HCT116 (cell line): Measurements from ENCODE around the gene RARS2. TPM values are rescaled to one million over a fixed set of nuclear protein-coding genes. Genes with fewer than 3 reads are reported as not detected.

ENCODE experiments used
- ATAC-seq: fragments of 200-7000 bp; cut with Tn5 transposase; 2 replicates; pipeline ENCODE4 v1.9.1; 2020; ENCODE audit warnings: mild to moderate bottlenecking, moderate library complexity
- BruUV-seq: library from RNA; stranded (reverse); fragments of 400-500 nt; replicated peaks from 2 replicates; lab custom pipeline; 2021; lab: Mats Ljungman, UMichigan
- CTCF ChIA-PET: fragments of 300-600 bp; sonication (Branson Sonifier 250); formaldehyde crosslinking; loops from one replicate; lab custom pipeline; 2021; ENCODE audit warnings: antibody characterized with exemption; lab: Charles Lee
- POLR2A ChIA-PET: fragments of 300-600, 350-600 bp; sonication (Branson Sonifier 250); formaldehyde crosslinking; loops from one replicate; lab custom pipeline; 2021; ENCODE audit warnings: antibody characterized with exemption; lab: Charles Lee
- RAD21 ChIA-PET, 2 experiments: fragments of 300-600 bp; sonication (Branson Sonifier 250); formaldehyde crosslinking; loops; one replicate each; lab custom pipeline; 2023; ENCODE audit warnings: low total read pairs in 2 of 2; ENCODE audit not compliant: uncharacterized antibody in 2 of 2, unreplicated experiment in 2 of 2, low non-redundant PET in 1 of 2; lab: Charles Lee
- DNase-seq: peaks from one replicate; pipeline ENCODE4 v3.0.0-alpha.2; 2010; ENCODE audit warnings: low read depth, low spot score
- H2AFZ ChIP-seq: fragments of 200-600 bp; shearing (Covaris generic), sonication (generic); 2 replicates; pipeline ENCODE4 v1.6.1; 2017; ENCODE audit warnings: low read depth, mixed run types, mixed read lengths, antibody characterized with exemption, low read length; ENCODE audit not compliant: poor library complexity, severe bottlenecking
- H3K27ac ChIP-seq: 2 replicates; pipeline ENCODE4 v1.5.1; 2012; ENCODE audit warnings: low read depth, low read length
- H3K27me3 ChIP-seq: fragments of 200-600 bp; sonication (generic); 2 replicates; pipeline ENCODE4 v1.6.1; 2016; ENCODE audit warnings: mixed run types, low read length, mixed read lengths; ENCODE audit not compliant: insufficient read depth
- H3K36me3 ChIP-seq, 2 experiments: fragments of 200-500 bp in 1 of 2; fragments of 200-600 bp in 1 of 2; sonication (Bioruptor generic) in 1 of 2; sonication (generic) in 1 of 2; 2 replicates each; pipeline versions ENCODE4 v1.5.1 to v1.6.1; 2014 to 2016; ENCODE audit warnings: low read length in 2 of 2, inconsistent platforms in 1 of 2, mixed read lengths in 1 of 2, mixed run types in 1 of 2; ENCODE audit not compliant: insufficient read depth in 2 of 2, control insufficient read depth in 1 of 2
- H3K4me1 ChIP-seq, 2 experiments: fragments of 200-600 bp in 1 of 2; sonication (generic) in 1 of 2; 2 replicates each; pipeline versions ENCODE4 v1.5.1 to v1.6.1; 2012 to 2017; ENCODE audit warnings: low read length in 2 of 2, inconsistent platforms in 1 of 2, mild to moderate bottlenecking in 1 of 2, mixed read lengths in 1 of 2, mixed run types in 1 of 2, moderate library complexity in 1 of 2; ENCODE audit not compliant: insufficient read depth in 2 of 2, control insufficient read depth in 1 of 2
- H3K4me2 ChIP-seq: fragments of 200-600 bp; sonication (generic); 2 replicates; pipeline ENCODE4 v1.6.1; 2017; ENCODE audit warnings: mixed run types, low read length, mixed read lengths
- H3K4me3 ChIP-seq, 2 experiments: fragments of 200-600 bp in 1 of 2; sonication (generic) in 1 of 2; replicated peaks in 1 of 2; 2 replicates each; pipeline ENCODE4 v1.5.1; 2011 to 2016; ENCODE audit warnings: low read length in 2 of 2, control low read depth in 1 of 2, low read depth in 1 of 2, mild to moderate bottlenecking in 1 of 2, mixed read lengths in 1 of 2, mixed run types in 1 of 2
- H3K79me2 ChIP-seq: fragments of 200-600 bp; sonication (generic); 2 replicates; pipeline ENCODE4 v1.6.1; 2017; ENCODE audit warnings: mild to moderate bottlenecking, mixed run types, low read length, moderate library complexity, mixed read lengths; ENCODE audit not compliant: insufficient read depth
- H3K9ac ChIP-seq: fragments of 200-600 bp; sonication (generic); 2 replicates; pipeline ENCODE4 v1.6.1; 2016; ENCODE audit warnings: low read length, mixed read lengths
- H3K9me2 ChIP-seq: fragments of 200-600 bp; sonication (generic), shearing (Covaris generic); 2 replicates; pipeline ENCODE4 v1.6.1; 2017; ENCODE audit warnings: mixed run types, mild to moderate bottlenecking, moderate library complexity; ENCODE audit not compliant: insufficient read depth
- H3K9me3 ChIP-seq, 2 experiments: fragments of 200-500 bp in 1 of 2; fragments of 200-600 bp in 1 of 2; sonication (Bioruptor generic) in 1 of 2; sonication (generic) in 1 of 2; 2 replicates each; pipeline ENCODE4 v1.6.1; 2014 to 2017; ENCODE audit warnings: low read length in 2 of 2, mixed read lengths in 2 of 2, inconsistent platforms in 1 of 2, low read depth in 1 of 2, mild to moderate bottlenecking in 1 of 2, mixed run types in 1 of 2, moderate library complexity in 1 of 2; ENCODE audit not compliant: control insufficient read depth in 1 of 2, insufficient read depth in 1 of 2
- H4K20me1 ChIP-seq: fragments of 200-600 bp; sonication (generic), shearing (Covaris generic); 2 replicates; pipeline ENCODE4 v1.6.1; 2017; ENCODE audit warnings: mixed run types, mild to moderate bottlenecking, moderate library complexity; ENCODE audit not compliant: insufficient read depth
- CBX3 ChIP-seq: IDR thresholded peaks from 2 replicates; pipeline ENCODE4 v1.6.1; 2012; ENCODE audit warnings: low read depth
- CEBPB ChIP-seq: IDR thresholded peaks from 2 replicates; pipeline ENCODE4 v1.6.1; 2012; ENCODE audit warnings: low read depth
- EGR1 ChIP-seq: IDR thresholded peaks from 2 replicates; pipeline ENCODE4 v1.6.1; 2012; ENCODE audit warnings: low read depth
- ELF1 ChIP-seq: IDR thresholded peaks from 2 replicates; pipeline ENCODE4 v1.6.1; 2012; ENCODE audit warnings: low read depth, borderline replicate concordance
- EZH2 ChIP-seq: fragments of 200-600 bp; sonication (generic); IDR thresholded peaks from 2 replicates; pipeline ENCODE4 v1.6.1; 2017; ENCODE audit warnings: antibody characterized with exemption, mixed run types
- FOSL1 ChIP-seq: IDR thresholded peaks from 2 replicates; pipeline ENCODE4 v1.6.1; 2012; ENCODE audit warnings: low read depth
- MAX ChIP-seq: IDR thresholded peaks from 2 replicates; pipeline ENCODE4 v1.6.1; 2012
- POLR2A ChIP-seq: IDR thresholded peaks from 2 replicates; pipeline ENCODE4 v1.7.0; 2011; ENCODE audit warnings: borderline replicate concordance; ENCODE audit not compliant: insufficient read depth, insufficient read length; ENCODE audit errors: extremely low read depth
- POLR2AphosphoS5 ChIP-seq: IDR thresholded peaks from 2 replicates; pipeline ENCODE4 v1.6.1; 2011; ENCODE audit warnings: mild to moderate bottlenecking, low read depth, low read length, moderate library complexity
- RAD21 ChIP-seq: IDR thresholded peaks from 2 replicates; pipeline ENCODE4 v1.6.1; 2012; ENCODE audit warnings: low read depth, mild to moderate bottlenecking
- REST ChIP-seq: IDR thresholded peaks from 2 replicates; pipeline ENCODE4 v1.6.1; 2012; ENCODE audit warnings: low read depth
- SP1 ChIP-seq: IDR thresholded peaks from 2 replicates; pipeline ENCODE4 v1.6.1; 2012; ENCODE audit warnings: low read depth
- SRF ChIP-seq: IDR thresholded peaks from 2 replicates; pipeline ENCODE4 v1.6.1; 2012; ENCODE audit warnings: low read depth
- TCF7L2 ChIP-seq: IDR thresholded peaks from 2 replicates; pipeline ENCODE4 v1.7.0; 2011; ENCODE audit warnings: borderline replicate concordance, inconsistent platforms; ENCODE audit not compliant: insufficient read depth, insufficient read length; ENCODE audit errors: extremely low read depth
- YY1 ChIP-seq: IDR thresholded peaks from 2 replicates; pipeline ENCODE4 v1.6.1; 2011; ENCODE audit warnings: low read length, low read depth, moderate library complexity, mild to moderate bottlenecking; ENCODE audit not compliant: insufficient replicate concordance; ENCODE audit errors: extremely low read depth
- ZNF274 ChIP-seq: fragments of 200-500 bp; sonication (Bioruptor generic); IDR thresholded peaks from 2 replicates; pipeline ENCODE4 v1.6.1; 2014; ENCODE audit warnings: mild to moderate bottlenecking, low read depth, low read length, inconsistent platforms
- intact Hi-C: fragments of 100-400 bp; cut with micrococcal nuclease; formaldehyde crosslinking; loops from 2 replicates; pipeline ENCODE4 v1.10.0; 2022
- total RNA-seq: library from RNA; stranded (reverse); gene quantifications from one replicate; pipeline ENCODE4 v1.2.1, GENCODE V29; 2021; ENCODE audit not compliant: unreplicated experiment
- TF ChIP-seq, protein P1 (sequence below): IDR thresholded peaks from 2 replicates; pipeline ENCODE4 v1.6.1; 2011; ENCODE audit warnings: mild to moderate bottlenecking, low read length, moderate library complexity; ENCODE audit not compliant: insufficient replicate concordance; ENCODE audit errors: extremely low read depth
- TF ChIP-seq, protein P2 (sequence below): IDR thresholded peaks from 2 replicates; pipeline ENCODE4 v1.6.1; 2012

Gene RARS2
- total RNA-seq, 1 experiment from 2014 or later = 34.8 TPM

DNA sequence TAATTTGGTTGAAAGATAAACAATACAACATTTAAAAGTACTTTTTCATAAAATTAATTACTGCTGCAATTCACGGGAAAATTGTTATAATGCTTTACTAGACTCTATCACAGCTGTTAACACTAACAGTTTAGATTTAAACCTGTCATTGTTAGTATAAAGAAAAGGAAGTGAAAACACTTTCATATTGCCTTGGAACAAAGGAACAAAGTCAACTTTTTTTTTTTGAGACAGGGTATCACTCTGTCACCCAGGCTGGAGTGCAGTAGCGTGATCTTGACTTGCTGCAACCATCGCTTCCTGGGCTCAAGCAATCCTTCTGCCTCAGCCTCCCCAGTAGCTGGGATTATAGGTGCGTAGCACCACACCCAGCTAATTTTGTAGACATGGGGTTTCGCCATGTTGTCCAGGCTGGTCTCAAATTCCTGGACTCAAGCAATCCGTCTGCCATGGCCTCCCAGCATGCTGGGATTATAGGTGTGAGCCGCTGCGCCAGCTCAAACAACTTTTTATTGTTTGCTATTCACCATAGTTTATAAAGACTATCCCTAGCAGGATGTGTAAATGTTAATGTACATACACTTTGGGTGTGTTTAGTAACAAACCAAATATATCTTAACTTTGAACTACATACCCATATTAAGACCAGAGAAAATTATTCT, 94.9 kb downstream of the RARS2 start:
- ChIA-PET POLR2A (no interaction called here), CTCF (no interaction called here), RAD21 (no interaction called here)
- Histone ChIP-seq H3K9ac (no peak overlapping the region), H3K4me3 (no peak overlapping the region), H3K4me2 (no peak overlapping the region), H3K27me3 (no peaks in the 10 kb centered on the region), H2AFZ (no peak overlapping the region), H3K79me2 (peaks cover 15% of the 10 kb centered on the region), H3K4me1 (peaks cover 0 to 5% of the 10 kb centered on the region in 2 experiments; a peak in 2 of 4 replicates), H3K27ac (no peak overlapping the region), H3K9me2 (no peaks in the 10 kb centered on the region), H3K9me3 (no peaks in the 10 kb centered on the region), H3K36me3 (no peaks in the 10 kb centered on the region), H4K20me1 (no peaks in the 10 kb centered on the region)
- DNase-seq (no peak), ATAC-seq (no peak)
- intact Hi-C loops = no loop called here
- no TSS peak for BruUV-seq
- TF ChIP-seq, protein P1, sequence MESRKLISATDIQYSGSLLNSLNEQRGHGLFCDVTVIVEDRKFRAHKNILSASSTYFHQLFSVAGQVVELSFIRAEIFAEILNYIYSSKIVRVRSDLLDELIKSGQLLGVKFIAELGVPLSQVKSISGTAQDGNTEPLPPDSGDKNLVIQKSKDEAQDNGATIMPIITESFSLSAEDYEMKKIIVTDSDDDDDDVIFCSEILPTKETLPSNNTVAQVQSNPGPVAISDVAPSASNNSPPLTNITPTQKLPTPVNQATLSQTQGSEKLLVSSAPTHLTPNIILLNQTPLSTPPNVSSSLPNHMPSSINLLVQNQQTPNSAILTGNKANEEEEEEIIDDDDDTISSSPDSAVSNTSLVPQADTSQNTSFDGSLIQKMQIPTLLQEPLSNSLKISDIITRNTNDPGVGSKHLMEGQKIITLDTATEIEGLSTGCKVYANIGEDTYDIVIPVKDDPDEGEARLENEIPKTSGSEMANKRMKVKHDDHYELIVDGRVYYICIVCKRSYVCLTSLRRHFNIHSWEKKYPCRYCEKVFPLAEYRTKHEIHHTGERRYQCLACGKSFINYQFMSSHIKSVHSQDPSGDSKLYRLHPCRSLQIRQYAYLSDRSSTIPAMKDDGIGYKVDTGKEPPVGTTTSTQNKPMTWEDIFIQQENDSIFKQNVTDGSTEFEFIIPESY = no peak
- TF ChIP-seq REST (no peak), CBX3 (no peak), POLR2AphosphoS5 (no peak), CEBPB (no peak), SP1 (no peak), SRF (no peak), FOSL1 (no peak), EZH2 (no peak), POLR2A (no peak), ZNF274 (no peak), EGR1 (no peak), TCF7L2 (no peak), ELF1 (no peak), RAD21 (no peak), MAX (no peak), YY1 (no peak)
- TF ChIP-seq, protein P2, sequence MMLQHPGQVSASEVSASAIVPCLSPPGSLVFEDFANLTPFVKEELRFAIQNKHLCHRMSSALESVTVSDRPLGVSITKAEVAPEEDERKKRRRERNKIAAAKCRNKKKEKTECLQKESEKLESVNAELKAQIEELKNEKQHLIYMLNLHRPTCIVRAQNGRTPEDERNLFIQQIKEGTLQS = no peak
